Liver (tissue), 3 donors: ENCODE data around the gene IFNG.

Source experiments
- EGR1 ChIP-seq, 2 donors: IDR thresholded peaks; 2 replicates each; pipeline ENCODE4 v1.6.1; 2016 to 2018; ENCODE audit warnings: antibody characterized with exemption in 2 of 2, low read depth in 2 of 2
- FOXA1 ChIP-seq: IDR thresholded peaks from 2 replicates; pipeline ENCODE4 v1.6.1; 2016; ENCODE audit warnings: antibody characterized with exemption
- FOXA2 ChIP-seq: IDR thresholded peaks from 2 replicates; pipeline ENCODE4 v1.6.1; 2016; ENCODE audit warnings: antibody characterized with exemption
- SP1 ChIP-seq: IDR thresholded peaks from 2 replicates; pipeline ENCODE4 v1.6.1; 2018; ENCODE audit warnings: antibody characterized with exemption, mild to moderate bottlenecking
- TAF1 ChIP-seq: conservative IDR thresholded peaks from 2 replicates; pipeline ENCODE4 v1.6.1; 2016; ENCODE audit warnings: antibody characterized with exemption, mild to moderate bottlenecking
- TF ChIP-seq, protein P1 (sequence below): fragments of 150-350 bp; IDR thresholded peaks from 2 replicates; pipeline ENCODE4 v1.5.1; 2017; ENCODE audit warnings: improper control_type of control experiment, low read depth, low read length; ENCODE audit not compliant: missing input control
- TF ChIP-seq, protein P2 (sequence below): IDR thresholded peaks from 2 replicates; pipeline ENCODE4 v1.6.1; 2016; ENCODE audit warnings: antibody characterized with exemption, mild to moderate bottlenecking
- TF ChIP-seq, protein P3 (sequence below): IDR thresholded peaks from 2 replicates; pipeline ENCODE4 v1.6.1; 2016; ENCODE audit warnings: antibody characterized with exemption
- TF ChIP-seq, protein P4 (sequence below): IDR thresholded peaks from 2 replicates; pipeline ENCODE4 v1.6.1; 2016; ENCODE audit warnings: antibody characterized with exemption
- donor health status: healthy.
- donor health status: healthy.

DNA sequence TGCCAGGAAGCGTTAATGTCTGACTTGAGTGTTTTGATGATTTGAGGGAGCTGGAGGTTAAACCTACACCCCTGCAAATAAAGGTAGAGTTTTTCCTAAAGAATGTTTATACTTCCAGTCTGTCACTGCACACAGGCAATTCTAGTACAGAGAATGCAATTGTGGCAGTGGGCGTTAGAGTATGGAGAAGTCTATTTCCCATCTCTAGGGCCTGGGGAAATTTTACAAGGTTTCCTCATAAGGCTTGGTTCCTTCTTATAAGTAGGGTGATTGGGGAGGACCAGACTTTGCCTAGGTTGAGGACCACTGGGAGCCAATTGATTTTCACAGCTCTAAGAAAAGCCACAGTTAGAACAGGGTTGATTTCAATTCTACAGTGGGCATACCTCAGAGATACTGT is 44.3 kb downstream of the IFNG start:
- TF ChIP-seq, protein P1, sequence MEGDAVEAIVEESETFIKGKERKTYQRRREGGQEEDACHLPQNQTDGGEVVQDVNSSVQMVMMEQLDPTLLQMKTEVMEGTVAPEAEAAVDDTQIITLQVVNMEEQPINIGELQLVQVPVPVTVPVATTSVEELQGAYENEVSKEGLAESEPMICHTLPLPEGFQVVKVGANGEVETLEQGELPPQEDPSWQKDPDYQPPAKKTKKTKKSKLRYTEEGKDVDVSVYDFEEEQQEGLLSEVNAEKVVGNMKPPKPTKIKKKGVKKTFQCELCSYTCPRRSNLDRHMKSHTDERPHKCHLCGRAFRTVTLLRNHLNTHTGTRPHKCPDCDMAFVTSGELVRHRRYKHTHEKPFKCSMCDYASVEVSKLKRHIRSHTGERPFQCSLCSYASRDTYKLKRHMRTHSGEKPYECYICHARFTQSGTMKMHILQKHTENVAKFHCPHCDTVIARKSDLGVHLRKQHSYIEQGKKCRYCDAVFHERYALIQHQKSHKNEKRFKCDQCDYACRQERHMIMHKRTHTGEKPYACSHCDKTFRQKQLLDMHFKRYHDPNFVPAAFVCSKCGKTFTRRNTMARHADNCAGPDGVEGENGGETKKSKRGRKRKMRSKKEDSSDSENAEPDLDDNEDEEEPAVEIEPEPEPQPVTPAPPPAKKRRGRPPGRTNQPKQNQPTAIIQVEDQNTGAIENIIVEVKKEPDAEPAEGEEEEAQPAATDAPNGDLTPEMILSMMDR, result no peak
- TF ChIP-seq, protein P2, sequence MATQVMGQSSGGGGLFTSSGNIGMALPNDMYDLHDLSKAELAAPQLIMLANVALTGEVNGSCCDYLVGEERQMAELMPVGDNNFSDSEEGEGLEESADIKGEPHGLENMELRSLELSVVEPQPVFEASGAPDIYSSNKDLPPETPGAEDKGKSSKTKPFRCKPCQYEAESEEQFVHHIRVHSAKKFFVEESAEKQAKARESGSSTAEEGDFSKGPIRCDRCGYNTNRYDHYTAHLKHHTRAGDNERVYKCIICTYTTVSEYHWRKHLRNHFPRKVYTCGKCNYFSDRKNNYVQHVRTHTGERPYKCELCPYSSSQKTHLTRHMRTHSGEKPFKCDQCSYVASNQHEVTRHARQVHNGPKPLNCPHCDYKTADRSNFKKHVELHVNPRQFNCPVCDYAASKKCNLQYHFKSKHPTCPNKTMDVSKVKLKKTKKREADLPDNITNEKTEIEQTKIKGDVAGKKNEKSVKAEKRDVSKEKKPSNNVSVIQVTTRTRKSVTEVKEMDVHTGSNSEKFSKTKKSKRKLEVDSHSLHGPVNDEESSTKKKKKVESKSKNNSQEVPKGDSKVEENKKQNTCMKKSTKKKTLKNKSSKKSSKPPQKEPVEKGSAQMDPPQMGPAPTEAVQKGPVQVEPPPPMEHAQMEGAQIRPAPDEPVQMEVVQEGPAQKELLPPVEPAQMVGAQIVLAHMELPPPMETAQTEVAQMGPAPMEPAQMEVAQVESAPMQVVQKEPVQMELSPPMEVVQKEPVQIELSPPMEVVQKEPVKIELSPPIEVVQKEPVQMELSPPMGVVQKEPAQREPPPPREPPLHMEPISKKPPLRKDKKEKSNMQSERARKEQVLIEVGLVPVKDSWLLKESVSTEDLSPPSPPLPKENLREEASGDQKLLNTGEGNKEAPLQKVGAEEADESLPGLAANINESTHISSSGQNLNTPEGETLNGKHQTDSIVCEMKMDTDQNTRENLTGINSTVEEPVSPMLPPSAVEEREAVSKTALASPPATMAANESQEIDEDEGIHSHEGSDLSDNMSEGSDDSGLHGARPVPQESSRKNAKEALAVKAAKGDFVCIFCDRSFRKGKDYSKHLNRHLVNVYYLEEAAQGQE, result no peak
- TF ChIP-seq, protein P3, sequence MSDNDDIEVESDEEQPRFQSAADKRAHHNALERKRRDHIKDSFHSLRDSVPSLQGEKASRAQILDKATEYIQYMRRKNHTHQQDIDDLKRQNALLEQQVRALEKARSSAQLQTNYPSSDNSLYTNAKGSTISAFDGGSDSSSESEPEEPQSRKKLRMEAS, result no peak
- TF ChIP-seq SP1 (no peak), TAF1 (no peak), FOXA1 (no peak), FOXA2 (no peak), EGR1 (IDR thresholded peaks at IDR 0.05; ENCODE audit: low read depth in 2 of 2) (no peak)
- TF ChIP-seq, protein P4, sequence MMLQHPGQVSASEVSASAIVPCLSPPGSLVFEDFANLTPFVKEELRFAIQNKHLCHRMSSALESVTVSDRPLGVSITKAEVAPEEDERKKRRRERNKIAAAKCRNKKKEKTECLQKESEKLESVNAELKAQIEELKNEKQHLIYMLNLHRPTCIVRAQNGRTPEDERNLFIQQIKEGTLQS, result no peak
